ENCODE results near the gene IGF2R. TPM values are rescaled to one million over a fixed set of nuclear protein-coding genes. Genes with fewer than 3 reads are reported as not detected.

The IGF2R gene
- total and polyA plus RNA-seq, 2 experiments from 2014 or later, result 61.2 to 132 TPM

DNA sequence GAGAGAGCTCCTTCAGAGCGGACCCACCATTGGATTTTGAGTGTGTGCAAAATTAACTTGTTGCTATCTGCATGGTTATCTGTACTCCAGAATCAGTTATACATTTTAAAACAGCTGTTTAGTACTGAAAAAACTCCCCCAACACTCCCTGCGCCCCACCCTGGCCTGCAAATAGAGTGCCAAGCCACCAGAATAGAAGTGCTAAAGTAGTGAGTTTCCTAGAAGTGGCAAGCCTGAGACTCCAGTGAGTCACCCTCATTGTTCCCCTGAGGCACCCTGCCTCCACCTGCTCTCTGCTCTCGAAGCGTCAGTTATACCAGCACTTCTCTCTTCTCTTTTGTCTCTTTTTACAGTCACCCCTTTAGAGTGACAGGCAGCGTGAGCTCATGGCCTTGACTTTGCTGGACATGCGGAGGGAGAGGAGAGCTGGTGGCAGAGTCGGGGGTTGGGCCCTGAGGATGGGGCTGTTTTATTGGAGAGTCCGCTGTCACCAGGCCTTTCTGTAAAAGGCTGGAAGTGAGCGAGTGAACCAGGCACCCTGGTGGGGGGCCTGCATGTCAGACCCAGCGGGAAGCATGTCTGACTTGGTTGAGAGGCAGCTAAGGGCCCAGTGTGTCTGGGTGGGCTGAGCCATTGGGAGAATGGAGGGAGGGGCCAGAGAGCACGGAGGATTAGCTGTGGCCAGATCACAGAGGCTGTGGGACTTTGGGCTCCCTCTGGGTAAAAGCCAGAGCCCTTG lies 10.4 kb downstream of the IGF2R start:
- H3K4me2 ChIP-seq, result peak overlapping the region; percentile 47

DNA sequence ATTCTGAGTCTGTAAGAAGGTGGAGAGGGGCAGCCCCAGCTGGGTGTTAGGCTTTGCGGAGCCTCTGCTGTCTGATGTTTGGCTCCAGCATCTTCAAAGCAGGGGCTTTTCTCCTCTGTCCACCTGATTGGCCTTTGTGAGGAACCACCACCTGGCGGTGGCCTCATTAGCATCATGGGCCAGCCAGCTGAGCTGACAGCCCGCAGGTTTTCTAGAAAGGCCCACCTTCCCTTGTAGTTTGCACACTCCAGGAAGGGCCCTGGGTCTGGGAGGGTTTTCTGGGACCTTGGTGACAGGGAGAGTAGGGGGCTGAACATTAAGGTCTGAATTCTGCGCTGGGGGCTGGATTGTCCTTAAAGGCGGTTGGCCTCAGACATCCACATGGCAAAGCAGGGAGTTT lies 11.6 kb downstream of the IGF2R start:
- H4K20me1 ChIP-seq (ENCODE audit: insufficient read depth, poor library complexity, severe bottlenecking), result peaks cover 98% of the 10 kb centered on the region
- H3K27me3 ChIP-seq, result no peaks in the 10 kb centered on the region
- TF ChIP-seq, protein P1, sequence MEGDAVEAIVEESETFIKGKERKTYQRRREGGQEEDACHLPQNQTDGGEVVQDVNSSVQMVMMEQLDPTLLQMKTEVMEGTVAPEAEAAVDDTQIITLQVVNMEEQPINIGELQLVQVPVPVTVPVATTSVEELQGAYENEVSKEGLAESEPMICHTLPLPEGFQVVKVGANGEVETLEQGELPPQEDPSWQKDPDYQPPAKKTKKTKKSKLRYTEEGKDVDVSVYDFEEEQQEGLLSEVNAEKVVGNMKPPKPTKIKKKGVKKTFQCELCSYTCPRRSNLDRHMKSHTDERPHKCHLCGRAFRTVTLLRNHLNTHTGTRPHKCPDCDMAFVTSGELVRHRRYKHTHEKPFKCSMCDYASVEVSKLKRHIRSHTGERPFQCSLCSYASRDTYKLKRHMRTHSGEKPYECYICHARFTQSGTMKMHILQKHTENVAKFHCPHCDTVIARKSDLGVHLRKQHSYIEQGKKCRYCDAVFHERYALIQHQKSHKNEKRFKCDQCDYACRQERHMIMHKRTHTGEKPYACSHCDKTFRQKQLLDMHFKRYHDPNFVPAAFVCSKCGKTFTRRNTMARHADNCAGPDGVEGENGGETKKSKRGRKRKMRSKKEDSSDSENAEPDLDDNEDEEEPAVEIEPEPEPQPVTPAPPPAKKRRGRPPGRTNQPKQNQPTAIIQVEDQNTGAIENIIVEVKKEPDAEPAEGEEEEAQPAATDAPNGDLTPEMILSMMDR (IDR thresholded peaks at IDR 0.05; ENCODE audit: poor library complexity), result no peak
- TF ChIP-seq EZH2 (IDR thresholded peaks at IDR 0.05; ENCODE audit: borderline replicate concordance), result no peak
- TF ChIP-seq EZH2phosphoT487 (IDR thresholded peaks at IDR 0.05; ENCODE audit: low read depth, severe bottlenecking, unreplicated experiment), result no peak
- no peak overlapping the region for H3K4me3 ChIP-seq
- H3K4me1 ChIP-seq (ENCODE audit: insufficient read depth), result peaks cover 63% of the 10 kb centered on the region
- no peak overlapping the region for H3K27ac ChIP-seq
- no peaks in the 10 kb centered on the region for H3K9me2 ChIP-seq (replicated peaks; ENCODE audit: insufficient read depth)
- no peak overlapping the region for H3K4me2 ChIP-seq
- no peaks in the 10 kb centered on the region for H3K36me3 ChIP-seq (replicated peaks; ENCODE audit: insufficient read depth, low read depth)
- H3K9me3 ChIP-seq (ENCODE audit: low read depth), result no peaks in the 10 kb centered on the region
- no peak overlapping the region for H2AFZ ChIP-seq
- WGBS (ENCODE audit: low lambda C conversion rate, missing lambda C conversion rate), result 83% methylated on average over 5 of the region's 5 CpGs
- H3K79me2 ChIP-seq, result peaks cover 100% of the 10 kb centered on the region
- DNase-seq (ENCODE audit: low spot score), result no peak

More for the DNA sequence above, 10.4 kb downstream of the IGF2R start:
- Histone ChIP-seq H4K20me1 (ENCODE audit: insufficient read depth, poor library complexity, severe bottlenecking) (peaks cover 98% of the 10 kb centered on the region), H3K79me2 (peaks cover 100% of the 10 kb centered on the region), H3K4me3 (no peak overlapping the region), H3K9me3 (ENCODE audit: low read depth) (no peaks in the 10 kb centered on the region), H2AFZ (no peak overlapping the region), H3K36me3 (replicated peaks; ENCODE audit: insufficient read depth, low read depth) (no peaks in the 10 kb centered on the region), H3K27me3 (no peaks in the 10 kb centered on the region), H3K9me2 (replicated peaks; ENCODE audit: insufficient read depth) (no peaks in the 10 kb centered on the region), H3K4me1 (ENCODE audit: insufficient read depth) (peaks cover 62% of the 10 kb centered on the region), H3K27ac (peak overlapping the region; percentile 62)
- 74% methylated on average over 11 of the region's 11 CpGs for WGBS (ENCODE audit: low lambda C conversion rate, missing lambda C conversion rate)
- TF ChIP-seq, protein P1 (IDR thresholded peaks at IDR 0.05; ENCODE audit: poor library complexity), result no peak
- TF ChIP-seq EZH2phosphoT487 (IDR thresholded peaks at IDR 0.05; ENCODE audit: low read depth, severe bottlenecking, unreplicated experiment), result no peak
- no peak for TF ChIP-seq EZH2 (IDR thresholded peaks at IDR 0.05; ENCODE audit: borderline replicate concordance)
- no peak for DNase-seq (ENCODE audit: low spot score)

DNA sequence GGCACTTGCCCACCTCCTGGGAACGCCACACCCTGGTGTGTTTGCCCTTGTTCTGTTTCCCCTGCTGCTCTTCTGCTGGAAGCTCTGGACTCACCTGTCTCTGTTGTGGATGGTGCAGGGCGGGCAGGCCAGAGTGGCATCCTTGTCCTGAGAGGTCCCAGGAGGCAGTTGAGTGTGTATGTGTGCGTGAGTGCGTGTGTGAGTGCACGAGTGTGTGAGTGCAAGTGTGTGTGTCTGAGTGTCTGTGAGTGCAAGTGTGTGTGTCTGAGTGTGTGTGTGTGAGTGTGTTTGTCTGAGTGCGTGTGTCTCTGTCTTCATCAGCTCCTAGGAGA lies 12.2 kb downstream of the IGF2R start:
- H4K20me1 ChIP-seq (ENCODE audit: insufficient read depth, poor library complexity, severe bottlenecking), result peaks cover 98% of the 10 kb centered on the region
- WGBS (ENCODE audit: low lambda C conversion rate, missing lambda C conversion rate), result 90% methylated on average over 6 of the region's 6 CpGs
- H3K9me2 ChIP-seq (replicated peaks; ENCODE audit: insufficient read depth), result no peaks in the 10 kb centered on the region
- H3K4me3 ChIP-seq, result no peak overlapping the region
- H3K36me3 ChIP-seq (replicated peaks; ENCODE audit: insufficient read depth, low read depth), result no peaks in the 10 kb centered on the region
- TF ChIP-seq, protein P1 (IDR thresholded peaks at IDR 0.05; ENCODE audit: poor library complexity), result no peak
- TF ChIP-seq EZH2phosphoT487 (IDR thresholded peaks at IDR 0.05; ENCODE audit: low read depth, severe bottlenecking, unreplicated experiment) (no peak), EZH2 (IDR thresholded peaks at IDR 0.05; ENCODE audit: borderline replicate concordance) (no peak)
- H2AFZ ChIP-seq, result no peak overlapping the region
- H3K27ac ChIP-seq, result peak overlapping the region; percentile 26
- H3K4me2 ChIP-seq, result peak overlapping the region; percentile 50
- H3K27me3 ChIP-seq, result no peaks in the 10 kb centered on the region
- DNase-seq (ENCODE audit: low spot score), result no peak
- peaks cover 63% of the 10 kb centered on the region for H3K4me1 ChIP-seq (ENCODE audit: insufficient read depth)
- no peaks in the 10 kb centered on the region for H3K9me3 ChIP-seq (ENCODE audit: low read depth)
- H3K79me2 ChIP-seq, result peaks cover 100% of the 10 kb centered on the region
